Right lobe of liver (tissue), 4 donors: ENCODE measurements around the gene YJEFN3.

Experiments used
- POLR2A ChIP-seq: fragments of 450-650 bp; IDR thresholded peaks from one replicate; pipeline ENCODE4 v1.6.1; 2017; ENCODE audit warnings: antibody characterized with exemption, mild to moderate bottlenecking
- TF ChIP-seq, protein P1 (sequence below), 4 donors: fragments of 200-600 bp in 3 of 4; fragments of 450-650 bp in 1 of 4; IDR thresholded peaks; one replicate each; pipeline versions ENCODE4 v1.5.1 to v1.8.0; 2016 to 2022; ENCODE audit warnings: antibody characterized with exemption in 4 of 4, mild to moderate bottlenecking in 2 of 4
- donor health status: DM: no; HTN: no; CAD: no.
- donor health status: DM: no; HTN: no; CAD: no.
- donor health status: DM: no; HTN: yes; CAD: no.

DNA sequence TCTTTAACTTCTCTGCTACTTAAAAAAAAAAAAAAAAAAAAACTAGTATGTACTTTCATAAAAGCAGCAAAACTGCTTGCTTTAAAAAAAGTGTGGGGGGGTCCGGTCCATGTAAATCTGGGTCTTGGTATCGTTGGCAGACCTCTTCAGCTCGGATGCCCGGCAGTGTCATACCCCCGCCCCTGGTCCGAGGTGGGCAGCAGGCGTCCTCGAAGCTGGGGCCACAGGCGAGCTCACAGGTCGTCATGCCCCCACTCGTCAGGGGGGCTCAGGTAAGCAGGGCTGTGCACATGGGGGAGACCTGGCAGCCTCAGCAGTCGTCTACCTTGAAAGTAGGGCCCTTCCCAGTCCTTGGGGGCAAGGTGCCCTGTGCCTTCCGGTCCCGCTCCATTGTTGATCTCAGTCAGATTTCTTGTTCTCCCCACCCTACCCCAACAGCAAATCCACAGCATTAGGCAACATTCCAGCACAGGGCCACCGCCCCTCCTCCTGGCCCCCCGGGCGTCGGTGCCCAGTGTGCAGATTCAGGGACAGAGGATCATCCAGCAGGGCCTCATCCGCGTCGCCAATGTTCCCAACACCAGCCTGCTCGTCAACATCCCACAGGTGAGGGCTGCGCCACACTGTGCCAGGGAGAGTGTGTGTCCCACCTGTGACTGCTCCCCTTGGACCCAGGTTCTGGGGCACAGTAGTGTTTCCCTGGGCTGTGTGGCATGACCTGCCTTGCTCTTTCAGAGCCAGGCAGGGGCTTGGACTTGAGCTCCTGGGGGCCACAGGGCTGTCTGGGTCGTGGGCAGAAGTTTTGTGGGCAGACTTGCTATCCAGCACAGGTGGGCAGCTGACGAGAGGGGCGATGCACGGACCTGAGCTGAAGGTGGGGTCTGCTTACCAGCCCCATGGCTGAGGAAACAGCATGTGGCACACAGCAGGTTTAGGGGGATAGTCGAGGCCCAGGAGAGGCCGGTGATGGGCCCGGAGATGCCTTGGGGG, 32.8 kb upstream of the YJEFN3 start:
- TF ChIP-seq, protein P1, sequence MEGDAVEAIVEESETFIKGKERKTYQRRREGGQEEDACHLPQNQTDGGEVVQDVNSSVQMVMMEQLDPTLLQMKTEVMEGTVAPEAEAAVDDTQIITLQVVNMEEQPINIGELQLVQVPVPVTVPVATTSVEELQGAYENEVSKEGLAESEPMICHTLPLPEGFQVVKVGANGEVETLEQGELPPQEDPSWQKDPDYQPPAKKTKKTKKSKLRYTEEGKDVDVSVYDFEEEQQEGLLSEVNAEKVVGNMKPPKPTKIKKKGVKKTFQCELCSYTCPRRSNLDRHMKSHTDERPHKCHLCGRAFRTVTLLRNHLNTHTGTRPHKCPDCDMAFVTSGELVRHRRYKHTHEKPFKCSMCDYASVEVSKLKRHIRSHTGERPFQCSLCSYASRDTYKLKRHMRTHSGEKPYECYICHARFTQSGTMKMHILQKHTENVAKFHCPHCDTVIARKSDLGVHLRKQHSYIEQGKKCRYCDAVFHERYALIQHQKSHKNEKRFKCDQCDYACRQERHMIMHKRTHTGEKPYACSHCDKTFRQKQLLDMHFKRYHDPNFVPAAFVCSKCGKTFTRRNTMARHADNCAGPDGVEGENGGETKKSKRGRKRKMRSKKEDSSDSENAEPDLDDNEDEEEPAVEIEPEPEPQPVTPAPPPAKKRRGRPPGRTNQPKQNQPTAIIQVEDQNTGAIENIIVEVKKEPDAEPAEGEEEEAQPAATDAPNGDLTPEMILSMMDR (IDR thresholded peaks at IDR 0.05), result no peak
- no peak for TF ChIP-seq POLR2A
